ENCODE results near the gene TMCO5A.

DNA sequence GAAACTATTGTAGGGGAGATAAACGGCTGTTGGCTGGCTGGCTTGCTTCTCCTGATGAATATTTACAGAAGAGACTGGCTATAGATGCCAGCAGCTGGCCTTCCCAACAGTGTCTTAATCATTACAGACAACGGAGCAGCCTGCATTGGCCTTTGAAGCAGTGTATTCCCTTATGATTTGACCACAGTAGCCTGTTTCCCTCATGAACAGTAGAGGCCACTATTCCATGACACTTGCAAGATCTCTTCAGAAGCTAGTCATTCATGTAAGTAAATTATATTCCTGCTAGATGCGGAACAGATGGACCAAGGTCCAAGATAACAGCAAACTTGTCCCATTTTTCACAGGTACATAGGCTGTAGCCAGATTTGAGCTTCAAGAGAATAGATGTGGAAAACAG lies 47.3 kb downstream of the TMCO5A start:
- TF ChIP-seq, protein P1, sequence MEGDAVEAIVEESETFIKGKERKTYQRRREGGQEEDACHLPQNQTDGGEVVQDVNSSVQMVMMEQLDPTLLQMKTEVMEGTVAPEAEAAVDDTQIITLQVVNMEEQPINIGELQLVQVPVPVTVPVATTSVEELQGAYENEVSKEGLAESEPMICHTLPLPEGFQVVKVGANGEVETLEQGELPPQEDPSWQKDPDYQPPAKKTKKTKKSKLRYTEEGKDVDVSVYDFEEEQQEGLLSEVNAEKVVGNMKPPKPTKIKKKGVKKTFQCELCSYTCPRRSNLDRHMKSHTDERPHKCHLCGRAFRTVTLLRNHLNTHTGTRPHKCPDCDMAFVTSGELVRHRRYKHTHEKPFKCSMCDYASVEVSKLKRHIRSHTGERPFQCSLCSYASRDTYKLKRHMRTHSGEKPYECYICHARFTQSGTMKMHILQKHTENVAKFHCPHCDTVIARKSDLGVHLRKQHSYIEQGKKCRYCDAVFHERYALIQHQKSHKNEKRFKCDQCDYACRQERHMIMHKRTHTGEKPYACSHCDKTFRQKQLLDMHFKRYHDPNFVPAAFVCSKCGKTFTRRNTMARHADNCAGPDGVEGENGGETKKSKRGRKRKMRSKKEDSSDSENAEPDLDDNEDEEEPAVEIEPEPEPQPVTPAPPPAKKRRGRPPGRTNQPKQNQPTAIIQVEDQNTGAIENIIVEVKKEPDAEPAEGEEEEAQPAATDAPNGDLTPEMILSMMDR (IDR thresholded peaks at IDR 0.05 in 4 of 5, conservative IDR thresholded peaks at IDR 0.05 in 1 of 5): peak in 1 of 5 experiments; percentile 14
- TF ChIP-seq POLR2A (IDR thresholded peaks at IDR 0.05): no peak
